SK-N-MC (cell line): ENCODE measurements around the gene PI16.

ENCODE experiments used
- EZH2 ChIP-seq: fragments of 200-600 bp; sonication (generic); IDR thresholded peaks from one replicate; pipeline ENCODE4 v1.6.1; 2017; ENCODE audit warnings: antibody characterized with exemption
- FOXP2 ChIP-seq: optimal IDR thresholded peaks from 2 replicates; pipeline ENCODE3; 2011; ENCODE audit warnings: mild to moderate bottlenecking, moderate library complexity; ENCODE audit not compliant: insufficient read depth; ENCODE audit errors: extremely low read length, control extremely low read depth
- POLR2AphosphoS5 ChIP-seq: IDR thresholded peaks from 2 replicates; pipeline ENCODE4 v1.6.1; 2012; ENCODE audit warnings: mild to moderate bottlenecking, low read depth, low read length, borderline replicate concordance

DNA sequence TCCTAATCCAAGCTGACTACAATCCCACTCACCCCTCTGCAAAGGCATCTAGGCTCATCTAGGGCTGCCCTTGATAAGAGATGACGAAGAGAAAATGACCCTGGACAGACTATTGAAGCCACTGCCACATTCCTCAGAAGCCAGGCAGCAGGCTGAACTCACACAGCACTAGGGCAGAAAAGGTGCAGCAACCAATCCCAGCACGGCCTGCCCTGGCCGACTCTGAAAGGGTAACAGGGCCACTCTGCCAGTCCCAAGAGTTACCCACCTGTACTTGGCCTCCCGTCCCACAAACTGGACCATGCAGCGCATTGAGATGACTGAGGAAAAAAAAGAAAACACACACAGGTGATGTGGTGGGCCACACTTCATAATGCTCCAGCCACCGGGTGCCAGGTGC is 22.4 kb downstream of the PI16 start:
- TF ChIP-seq POLR2AphosphoS5 (no peak), EZH2 (no peak), FOXP2 (no peak)
